Astrocyte of the cerebellum (primary cell): ENCODE data around the gene KRTAP10-12.

Source experiments
- DNase-seq: peaks from one replicate; pipeline ENCODE4 v3.0.0-alpha.2; 2011; ENCODE audit warnings: low read depth
- H3K4me3 ChIP-seq: 2 replicates; pipeline ENCODE4 v1.5.1; 2011; ENCODE audit warnings: mild to moderate bottlenecking, low read depth, low read length, moderate library complexity
- in situ Hi-C: cut with HindIII; loops from 2 replicates; pipeline ENCODE4 v1.10.0; 2017; ENCODE audit warnings: low sequenced_read_pairs
- TF ChIP-seq, protein P1 (sequence below): IDR thresholded peaks from 2 replicates; pipeline ENCODE4 v1.5.1; 2012; ENCODE audit warnings: low read length, low read depth, moderate library complexity, mild to moderate bottlenecking; ENCODE audit errors: missing control alignments

Gene KRTAP10-12

GRCh38 chr21:44709426-44710293 lies 12.7 kb downstream of the KRTAP10-12 start:
- DNase-seq, result no peak
- TF ChIP-seq, protein P1, sequence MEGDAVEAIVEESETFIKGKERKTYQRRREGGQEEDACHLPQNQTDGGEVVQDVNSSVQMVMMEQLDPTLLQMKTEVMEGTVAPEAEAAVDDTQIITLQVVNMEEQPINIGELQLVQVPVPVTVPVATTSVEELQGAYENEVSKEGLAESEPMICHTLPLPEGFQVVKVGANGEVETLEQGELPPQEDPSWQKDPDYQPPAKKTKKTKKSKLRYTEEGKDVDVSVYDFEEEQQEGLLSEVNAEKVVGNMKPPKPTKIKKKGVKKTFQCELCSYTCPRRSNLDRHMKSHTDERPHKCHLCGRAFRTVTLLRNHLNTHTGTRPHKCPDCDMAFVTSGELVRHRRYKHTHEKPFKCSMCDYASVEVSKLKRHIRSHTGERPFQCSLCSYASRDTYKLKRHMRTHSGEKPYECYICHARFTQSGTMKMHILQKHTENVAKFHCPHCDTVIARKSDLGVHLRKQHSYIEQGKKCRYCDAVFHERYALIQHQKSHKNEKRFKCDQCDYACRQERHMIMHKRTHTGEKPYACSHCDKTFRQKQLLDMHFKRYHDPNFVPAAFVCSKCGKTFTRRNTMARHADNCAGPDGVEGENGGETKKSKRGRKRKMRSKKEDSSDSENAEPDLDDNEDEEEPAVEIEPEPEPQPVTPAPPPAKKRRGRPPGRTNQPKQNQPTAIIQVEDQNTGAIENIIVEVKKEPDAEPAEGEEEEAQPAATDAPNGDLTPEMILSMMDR, result no peak
- H3K4me3 ChIP-seq, result no peak overlapping the region
- in situ Hi-C loops, result loop anchor here (10.0 kb wide), 1 partner anchor 365 kb away; no protein-coding TSS in a partner anchor

DNA sequence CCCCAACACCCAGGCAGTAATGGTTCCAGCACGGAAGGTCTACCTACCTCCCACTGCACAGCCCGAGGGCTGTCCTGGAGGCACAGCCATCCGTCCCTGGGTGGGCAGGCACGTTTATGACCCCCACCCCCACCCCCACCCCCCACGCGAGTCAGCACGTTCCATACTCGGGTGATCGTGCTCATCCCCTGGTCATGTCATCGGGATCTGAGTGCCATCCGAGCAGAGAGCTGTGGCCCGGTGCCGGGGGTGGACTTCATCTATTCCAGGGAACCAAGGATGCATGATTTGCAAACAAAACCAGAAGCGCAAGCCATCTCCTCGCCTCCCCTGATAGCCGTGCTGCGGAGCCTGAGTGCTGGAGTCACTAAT lies 13.3 kb downstream of the KRTAP10-12 start:
- no peak for DNase-seq
- TF ChIP-seq, protein P1, result no peak
- in situ Hi-C loops, result loop anchor here (10.0 kb wide), 1 partner anchor 365 kb away; no protein-coding TSS in a partner anchor
- H3K4me3 ChIP-seq, result no peak overlapping the region

DNA sequence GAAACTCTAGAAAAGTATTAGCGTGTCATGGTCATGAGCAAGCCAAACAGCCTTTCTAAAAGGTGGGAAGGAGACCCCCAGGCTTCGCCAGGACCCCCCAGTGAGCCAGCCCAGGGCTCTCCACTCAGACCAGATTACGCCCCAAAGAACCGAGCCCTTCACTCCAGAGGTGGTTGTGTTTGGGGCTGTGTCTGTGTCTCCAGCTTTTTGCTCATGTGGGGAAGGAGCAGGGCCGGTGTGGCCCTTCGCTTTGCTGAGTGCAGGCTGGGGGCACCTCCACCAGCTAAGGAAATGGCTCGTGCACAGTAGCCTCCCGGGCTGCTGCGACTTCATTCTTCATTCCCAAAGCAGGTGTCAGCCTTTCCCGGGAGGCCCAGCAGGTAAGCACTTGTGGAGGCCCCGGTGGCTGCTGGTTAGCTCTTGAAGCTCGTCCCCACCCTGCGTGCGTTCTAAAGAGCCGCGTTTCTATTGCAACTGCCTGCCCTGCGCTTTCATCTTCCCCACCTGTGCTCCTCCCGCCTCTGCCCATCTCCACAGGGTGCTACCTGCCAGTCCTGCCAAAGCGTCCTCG lies 13.9 kb downstream of the KRTAP10-12 start:
- no peak for DNase-seq
- TF ChIP-seq, protein P1, result no peak
- no peak overlapping the region for H3K4me3 ChIP-seq
- in situ Hi-C loops, result loop anchor here (10.0 kb wide), 1 partner anchor 366 kb away; no protein-coding TSS in a partner anchor

DNA sequence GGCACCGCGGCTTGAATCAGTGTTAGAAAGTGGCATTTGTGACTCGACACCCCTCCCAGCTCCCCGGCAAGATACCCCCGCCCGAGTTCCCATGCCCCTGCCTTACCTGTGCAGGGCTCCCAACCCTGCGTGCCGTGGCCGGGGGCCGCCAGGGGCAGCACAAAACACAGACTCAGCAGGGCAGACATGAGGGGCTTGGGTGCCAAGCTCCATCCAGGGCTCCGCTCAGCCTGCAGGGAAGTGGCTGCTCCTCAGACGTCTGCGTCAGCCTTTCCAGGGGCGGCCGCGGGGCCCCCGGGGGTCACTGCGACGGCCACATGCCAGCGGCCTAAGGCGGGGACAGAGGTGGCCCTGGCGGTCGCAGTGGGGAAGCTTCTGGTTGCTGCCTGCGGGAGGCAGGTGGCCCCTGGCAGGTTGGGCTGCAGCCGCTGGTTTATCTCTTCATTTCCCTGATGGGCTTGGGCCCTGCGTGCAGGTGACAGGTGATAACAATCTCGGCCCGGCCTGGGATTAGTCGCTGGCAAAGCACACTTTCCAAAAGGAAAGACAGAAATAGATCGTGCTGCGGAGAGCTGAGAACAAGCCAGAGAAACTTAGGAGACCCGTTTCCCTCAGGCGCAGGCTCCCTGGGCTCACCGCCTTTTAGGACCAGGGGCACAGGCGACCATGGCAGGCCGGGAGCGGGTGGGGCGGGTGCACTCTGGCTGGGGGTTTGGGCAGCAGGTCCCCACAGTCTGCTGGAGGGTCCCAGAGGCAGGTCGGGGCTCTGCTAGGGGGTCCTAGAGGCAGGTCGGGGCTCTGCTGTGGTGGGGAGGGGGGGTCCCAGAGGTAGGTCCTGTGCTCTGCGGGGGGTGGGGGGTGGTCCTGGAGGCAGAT lies 14.6 kb downstream of the KRTAP10-12 start, which contains the start of gene TSPEAR:
TSPEAR (minus strand) TSS at position 246 of the 876 bp plus-strand sequence; CDS start at position 188, 58 bp downstream.
- in situ Hi-C loops, result loop anchor here (10.0 kb wide), 1 partner anchor 367 kb away; no protein-coding TSS in a partner anchor
- no peak within 1 kb of the TSS for H3K4me3 ChIP-seq
- TF ChIP-seq, protein P1, result no peak
- no peak for DNase-seq

DNA sequence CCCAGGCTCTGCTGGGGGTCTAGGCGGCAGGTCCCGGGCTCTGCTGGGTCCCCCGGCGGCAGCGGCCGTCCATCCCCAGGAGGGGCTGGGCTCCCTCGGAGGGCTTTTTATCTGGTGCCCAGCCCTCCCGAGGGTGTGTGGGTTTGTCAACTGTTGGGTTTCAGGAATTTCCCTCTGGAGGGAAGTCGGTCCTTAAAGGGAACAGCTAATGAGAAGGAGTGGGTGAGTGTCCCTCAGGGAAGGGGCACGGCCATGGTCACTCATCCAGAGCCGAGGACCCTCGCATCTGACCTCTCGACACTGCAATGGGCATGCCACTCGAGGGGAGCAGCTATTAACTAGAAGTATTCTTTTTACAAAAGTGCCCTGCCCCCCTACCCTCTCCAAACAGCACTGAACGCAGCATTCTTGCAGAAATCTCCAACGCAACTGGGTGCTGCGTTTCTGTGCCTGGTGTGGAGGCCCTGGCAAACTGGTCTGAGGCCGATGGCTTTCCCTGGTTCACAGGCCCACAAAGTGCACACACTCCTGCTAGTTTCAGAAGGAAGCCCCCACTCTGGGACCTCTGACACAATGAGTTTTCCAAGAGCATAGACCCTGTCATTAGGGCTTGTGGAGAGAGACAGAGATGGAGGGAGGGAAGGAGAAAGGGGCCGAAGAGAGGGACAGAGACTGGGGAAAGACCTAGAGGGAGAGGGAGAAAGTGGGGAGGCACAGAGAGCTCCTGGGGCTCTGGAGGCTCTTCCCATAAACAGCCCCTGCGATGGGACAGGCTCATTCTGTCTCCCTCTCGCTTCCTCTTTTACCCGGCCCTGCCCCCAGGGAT lies 15.4 kb downstream of the KRTAP10-12 start:
- no peak overlapping the region for H3K4me3 ChIP-seq
- TF ChIP-seq, protein P1, result no peak
- in situ Hi-C loops, result loop anchor here (10.0 kb wide), 1 partner anchor 368 kb away; no protein-coding TSS in a partner anchor
- DNase-seq, result no peak
